Breast epithelium (tissue), 3 donors: ENCODE data around the gene AP3S1.
"Not testable (repeated sequence)": the region's sequence is repeated elsewhere in the genome, so short reads cannot be mapped to it uniquely, and the experiment has no call there.

Source experiments
- POLR2A ChIP-seq: fragments of 450-650 bp; IDR thresholded peaks from one replicate; pipeline ENCODE4 v1.6.1; 2016; ENCODE audit warnings: antibody characterized with exemption, mild to moderate bottlenecking, moderate library complexity
- POLR2AphosphoS5 ChIP-seq, 3 donors: sonication (generic); formaldehyde crosslinking; IDR thresholded peaks; one replicate each; pipeline ENCODE4 v1.6.1; 2017; ENCODE audit warnings: antibody characterized with exemption in 3 of 3
- TF ChIP-seq, protein P1 (sequence below), 3 donors: fragments of 450-650 bp; IDR thresholded peaks; one replicate each; pipeline ENCODE4 v1.5.1; 2016 to 2017; ENCODE audit warnings: antibody characterized with exemption in 3 of 3, mild to moderate bottlenecking in 3 of 3, moderate library complexity in 3 of 3

DNA sequence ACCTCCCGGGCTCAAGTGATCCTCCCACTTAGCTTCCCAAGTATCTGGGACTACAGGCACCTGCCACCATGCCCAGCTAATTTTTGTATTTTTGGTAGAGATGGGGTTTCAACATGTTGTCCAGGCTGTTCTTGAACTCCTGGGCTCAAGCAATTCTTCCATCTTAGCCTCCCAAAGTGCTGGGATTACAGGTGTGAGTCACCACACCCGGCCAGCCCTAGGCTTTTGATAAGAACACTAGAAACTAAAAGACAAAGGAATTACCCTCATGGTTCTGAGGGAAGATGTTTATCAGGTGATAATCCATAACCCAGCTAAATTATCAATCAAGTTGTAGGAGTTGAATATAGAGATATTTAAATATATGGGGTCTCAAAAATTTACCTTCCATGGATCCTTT is 33.7 kb upstream of the AP3S1 start:
- TF ChIP-seq, protein P1, sequence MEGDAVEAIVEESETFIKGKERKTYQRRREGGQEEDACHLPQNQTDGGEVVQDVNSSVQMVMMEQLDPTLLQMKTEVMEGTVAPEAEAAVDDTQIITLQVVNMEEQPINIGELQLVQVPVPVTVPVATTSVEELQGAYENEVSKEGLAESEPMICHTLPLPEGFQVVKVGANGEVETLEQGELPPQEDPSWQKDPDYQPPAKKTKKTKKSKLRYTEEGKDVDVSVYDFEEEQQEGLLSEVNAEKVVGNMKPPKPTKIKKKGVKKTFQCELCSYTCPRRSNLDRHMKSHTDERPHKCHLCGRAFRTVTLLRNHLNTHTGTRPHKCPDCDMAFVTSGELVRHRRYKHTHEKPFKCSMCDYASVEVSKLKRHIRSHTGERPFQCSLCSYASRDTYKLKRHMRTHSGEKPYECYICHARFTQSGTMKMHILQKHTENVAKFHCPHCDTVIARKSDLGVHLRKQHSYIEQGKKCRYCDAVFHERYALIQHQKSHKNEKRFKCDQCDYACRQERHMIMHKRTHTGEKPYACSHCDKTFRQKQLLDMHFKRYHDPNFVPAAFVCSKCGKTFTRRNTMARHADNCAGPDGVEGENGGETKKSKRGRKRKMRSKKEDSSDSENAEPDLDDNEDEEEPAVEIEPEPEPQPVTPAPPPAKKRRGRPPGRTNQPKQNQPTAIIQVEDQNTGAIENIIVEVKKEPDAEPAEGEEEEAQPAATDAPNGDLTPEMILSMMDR (IDR thresholded peaks at IDR 0.05) = not testable (repeated sequence)
- not testable (repeated sequence) for TF ChIP-seq POLR2A; POLR2AphosphoS5 (IDR thresholded peaks at IDR 0.05)
